SHP77 (cell line): Measurements from ENCODE around the gene SGPP2.

Experiments used
- DNase-seq, 2 experiments: peaks; one replicate each; lab custom pipeline; 2025; lab: John Stamatoyannopoulos, UW

The SGPP2 gene

GRCh38 chr2:222470802-222471468 lies 46.6 kb downstream of the SGPP2 start:
- no peak for DNase-seq

GRCh38 chr2:222477962-222478608 lies 53.7 kb downstream of the SGPP2 start:
- no peak for DNase-seq

GRCh38 chr2:222479859-222480258 lies 55.5 kb downstream of the SGPP2 start:
- DNase-seq: no peak

- no peak for DNase-seq
Measured at GRCh38 chr2:222480497-222480896, 56.2 kb downstream of the SGPP2 start.

GRCh38 chr2:222481941-222482340 lies 57.6 kb downstream of the SGPP2 start:
- no peak for DNase-seq

GRCh38 chr2:222483513-222484039 lies 59.2 kb downstream of the SGPP2 start:
- DNase-seq: no peak

- DNase-seq: no peak
Measured at GRCh38 chr2:222485367-222486211, 61.2 kb downstream of the SGPP2 start.

GRCh38 chr2:222490131-222490530 lies 65.8 kb downstream of the SGPP2 start:
- no peak for DNase-seq

- no peak for DNase-seq
Measured at GRCh38 chr2:222492683-222493082, 68.3 kb downstream of the SGPP2 start.

- no peak for DNase-seq
Measured at GRCh38 chr2:222494104-222494739, 69.9 kb downstream of the SGPP2 start.

- DNase-seq: no peak
Measured at GRCh38 chr2:222495388-222495787, 71.0 kb downstream of the SGPP2 start.

GRCh38 chr2:222499226-222499625 lies 74.9 kb downstream of the SGPP2 start:
- DNase-seq: no peak

- no peak for DNase-seq
Measured at GRCh38 chr2:222504191-222504590, 79.8 kb downstream of the SGPP2 start.

GRCh38 chr2:222504719-222505118 lies 80.4 kb downstream of the SGPP2 start:
- DNase-seq: no peak

GRCh38 chr2:222506230-222506935 lies 82.0 kb downstream of the SGPP2 start:
- no peak for DNase-seq

- no peak for DNase-seq
Measured at GRCh38 chr2:222514901-222515300, 90.6 kb downstream of the SGPP2 start.

- DNase-seq: no peak
Measured at GRCh38 chr2:222518570-222519381, 94.4 kb downstream of the SGPP2 start.

GRCh38 chr2:222521099-222521498 lies 96.8 kb downstream of the SGPP2 start:
- DNase-seq: no peak

- DNase-seq: no peak
Measured at GRCh38 chr2:222522082-222522481, 97.7 kb downstream of the SGPP2 start.

- DNase-seq: no peak
Measured at GRCh38 chr2:222523783-222524544, 99.6 kb downstream of the SGPP2 start.
